Suppressor macrophage (primary cell): ENCODE data around the gene EEF1AKMT1.

Experiments used
- DNase-seq, 4 experiments: peaks; one replicate each; pipeline ENCODE4 v3.0.0-alpha.2; 2020 to 2022
- total RNA-seq, 17 experiments: gene quantifications; one replicate each; lab custom pipeline; 2026; ENCODE audit warnings: mixed read lengths in 6 of 17, inconsistent platforms in 3 of 17; lab: John Stamatoyannopoulos, UW

EEF1AKMT1 gene, protein sequence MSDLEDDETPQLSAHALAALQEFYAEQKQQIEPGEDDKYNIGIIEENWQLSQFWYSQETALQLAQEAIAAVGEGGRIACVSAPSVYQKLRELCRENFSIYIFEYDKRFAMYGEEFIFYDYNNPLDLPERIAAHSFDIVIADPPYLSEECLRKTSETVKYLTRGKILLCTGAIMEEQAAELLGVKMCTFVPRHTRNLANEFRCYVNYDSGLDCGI
- 0.62 to 5.6 (median 3.3) reads per million in 17 experiments for total RNA-seq

DNA sequence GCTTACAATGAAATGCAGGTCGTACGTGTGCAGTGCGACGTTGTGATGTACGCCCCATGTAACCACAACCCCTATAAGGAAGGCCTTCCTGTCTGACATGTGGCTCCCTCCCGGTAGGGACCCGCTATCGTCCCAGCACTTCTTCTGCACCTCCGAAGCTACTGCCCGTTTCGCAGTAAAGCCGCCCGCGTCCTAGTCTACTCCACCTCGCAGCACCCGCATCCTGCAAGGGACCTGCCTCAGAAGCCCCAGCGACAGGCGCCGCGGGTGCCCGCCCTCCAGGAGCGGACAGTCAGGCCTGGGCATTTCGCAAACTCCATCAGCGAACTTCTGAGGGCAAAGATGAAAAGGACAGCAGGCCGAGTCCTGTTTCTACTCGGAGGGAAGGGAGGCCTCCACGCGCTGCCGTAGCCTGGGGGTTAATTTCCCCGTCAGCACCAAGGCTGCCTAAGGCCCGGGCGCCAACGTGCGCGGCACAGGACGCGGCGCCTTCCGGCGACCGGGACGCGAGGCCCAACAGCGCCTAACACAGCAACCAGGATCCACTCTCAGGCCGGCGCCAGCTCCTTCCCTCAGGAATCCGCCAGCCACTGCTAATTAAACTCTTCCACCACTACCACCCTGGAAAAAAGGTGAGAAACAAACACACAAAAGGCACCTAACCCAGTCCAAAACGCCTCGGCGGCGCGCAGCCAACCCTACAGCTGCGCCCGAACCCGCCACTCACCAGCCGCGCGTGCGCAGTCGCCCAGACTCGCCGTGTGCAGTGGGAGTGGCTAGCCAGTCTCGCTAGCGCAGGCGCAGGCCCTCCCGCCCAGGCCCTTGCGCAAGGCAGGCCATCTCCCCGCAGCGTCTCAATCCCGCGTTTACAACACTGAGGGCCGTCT is at the start of gene EEF1AKMT1:
Gene EEF1AKMT1 (minus strand): TSS at position 768 of the 887 bp plus-strand sequence. CDS start 16,363 bp downstream, outside the sequence.
- peak; percentile 97 to 99 (median 98) for DNase-seq

DNA sequence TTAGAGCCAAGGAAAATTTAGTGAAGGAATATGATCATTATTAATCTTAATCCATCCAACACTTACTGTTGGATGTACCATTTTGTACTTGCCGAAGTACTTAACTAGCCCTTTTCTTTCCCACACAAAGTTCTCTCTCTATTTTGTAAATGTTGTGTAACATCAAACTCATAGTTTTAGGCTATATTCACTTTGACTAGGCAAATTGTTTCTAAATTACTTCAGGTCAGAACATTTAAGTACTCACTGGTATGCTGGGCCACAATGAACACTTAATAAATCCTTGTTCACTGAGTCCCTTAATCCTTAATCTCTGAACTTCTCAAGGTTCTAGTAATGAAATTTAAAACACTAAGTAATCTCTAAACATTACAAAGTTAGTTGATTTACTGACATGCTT is 49.3 kb upstream of the EEF1AKMT1 start:
- no peak for DNase-seq

DNA sequence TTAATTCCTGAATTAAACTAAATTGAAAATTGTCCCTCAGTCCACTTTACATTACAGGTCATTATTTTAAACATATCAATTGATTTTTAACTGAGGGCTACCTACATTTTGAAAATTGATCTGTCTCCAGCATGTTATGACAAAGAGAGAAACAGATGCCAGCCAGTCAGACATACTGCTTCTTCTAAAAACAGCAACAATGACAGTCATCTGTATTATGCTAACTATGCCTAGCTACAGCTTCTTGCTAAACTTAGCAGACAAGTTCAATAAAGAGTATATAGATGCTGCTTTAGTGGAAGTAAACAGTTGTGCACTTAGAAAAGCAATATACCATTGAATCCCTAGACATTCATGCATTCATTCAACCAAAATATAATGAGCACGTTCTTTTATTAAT is 48.6 kb upstream of the EEF1AKMT1 start:
- DNase-seq = no peak

DNA sequence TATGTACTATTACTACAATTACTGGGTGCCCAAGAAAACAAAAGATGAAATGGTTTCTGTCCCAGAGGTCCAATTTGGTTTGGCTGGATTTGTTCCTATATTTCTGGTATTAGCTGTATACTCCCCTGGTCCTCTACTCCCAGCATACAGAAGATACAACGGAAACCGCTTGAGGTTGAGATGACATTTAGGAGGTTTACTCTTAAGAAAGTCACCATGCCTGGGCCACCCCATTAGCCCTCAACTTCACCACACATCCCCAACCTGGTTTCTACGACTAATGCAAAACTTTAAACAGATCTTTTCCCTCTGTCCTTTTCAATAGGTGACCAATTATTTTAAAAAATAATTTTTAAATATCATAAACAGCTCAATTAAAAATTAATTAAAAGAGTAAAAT is 46.0 kb upstream of the EEF1AKMT1 start:
- DNase-seq = no peak

DNA sequence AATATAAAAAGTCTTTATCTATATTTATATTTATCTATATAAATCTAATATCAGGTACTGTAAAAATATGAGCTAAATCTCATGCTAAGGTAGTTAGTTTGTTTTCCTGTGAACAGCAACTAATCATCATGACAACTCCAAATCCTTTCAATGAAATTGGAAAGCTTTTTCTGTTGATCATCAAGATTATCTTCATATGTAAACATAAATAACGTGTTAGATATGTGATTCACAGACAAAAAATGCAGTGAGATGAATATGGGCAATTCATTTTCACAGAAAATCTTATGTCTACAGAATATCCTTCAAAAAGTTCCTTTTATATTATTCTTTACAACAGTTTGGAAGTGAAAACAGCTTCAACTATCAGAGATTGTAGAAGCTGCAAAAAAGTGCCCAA is 41.7 kb upstream of the EEF1AKMT1 start:
- no peak for DNase-seq

DNA sequence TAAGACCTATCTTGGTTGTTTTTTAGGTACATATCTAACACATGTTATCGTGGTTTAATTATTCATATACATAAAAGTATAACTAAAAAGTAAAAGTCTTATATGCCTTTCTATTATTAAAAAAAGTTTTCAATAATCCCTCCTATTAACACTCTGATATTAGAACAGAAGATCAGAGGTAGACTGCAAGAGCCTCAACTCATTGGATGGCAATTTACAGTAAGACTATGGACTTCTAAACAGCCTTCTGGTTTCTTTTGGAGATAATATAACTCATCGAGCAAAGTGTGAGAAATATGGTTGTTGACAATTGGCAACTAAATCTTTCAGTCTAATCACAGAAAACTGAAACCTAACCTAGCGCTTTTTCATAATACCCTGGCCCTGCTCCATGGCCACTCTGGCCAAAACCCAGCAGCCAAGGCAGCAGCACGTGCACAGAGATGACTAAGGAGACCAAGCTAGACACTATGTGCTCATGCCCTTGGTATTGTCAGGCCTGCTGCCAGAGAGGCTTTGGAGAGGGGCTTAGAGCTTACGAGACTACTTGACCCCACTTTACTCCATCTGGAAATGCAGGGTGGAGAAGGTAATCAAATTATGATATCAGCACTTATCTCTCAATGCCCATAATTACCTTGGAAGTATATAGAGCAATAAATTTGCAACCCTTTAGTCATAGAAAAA is 40.6 kb upstream of the EEF1AKMT1 start:
- no peak for DNase-seq

DNA sequence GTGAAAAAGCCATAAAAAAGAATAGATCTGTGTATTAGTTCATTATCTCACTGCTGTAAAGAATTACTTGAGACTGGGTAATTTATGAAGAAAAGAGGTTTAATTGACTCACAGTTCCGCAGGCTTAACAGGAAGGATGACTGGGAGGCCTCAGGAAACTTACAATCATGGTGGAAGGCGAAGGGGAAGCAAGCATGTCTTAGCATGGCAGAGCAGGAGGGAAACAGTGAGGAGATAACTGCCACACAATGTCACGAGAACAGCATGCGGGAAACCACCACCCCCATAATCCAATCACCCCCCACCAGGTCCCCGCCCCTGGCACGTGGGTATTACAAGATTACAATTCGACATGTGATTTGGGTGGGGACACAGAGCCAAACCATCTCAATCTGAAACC is 39.1 kb upstream of the EEF1AKMT1 start:
- DNase-seq = no peak

DNA sequence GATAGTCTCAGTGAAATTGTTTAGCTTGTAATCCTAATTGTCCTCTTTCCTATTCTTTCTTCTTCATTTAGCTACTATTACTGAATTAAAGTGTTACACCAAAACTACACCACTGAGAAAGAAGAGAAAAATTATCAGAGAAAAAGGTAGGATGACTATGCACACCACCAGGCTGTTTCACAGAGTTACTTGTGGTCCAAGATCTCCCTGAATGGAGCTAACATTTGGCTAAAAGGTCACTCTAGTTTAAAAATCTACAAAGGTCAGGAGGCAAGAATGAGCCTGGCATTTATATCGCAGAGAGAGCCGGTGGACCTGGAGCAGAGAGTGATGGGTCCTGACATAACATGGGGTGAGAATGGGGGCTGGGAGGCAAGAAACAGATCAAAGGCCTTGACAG is 37.0 kb upstream of the EEF1AKMT1 start:
- DNase-seq = no peak

DNA sequence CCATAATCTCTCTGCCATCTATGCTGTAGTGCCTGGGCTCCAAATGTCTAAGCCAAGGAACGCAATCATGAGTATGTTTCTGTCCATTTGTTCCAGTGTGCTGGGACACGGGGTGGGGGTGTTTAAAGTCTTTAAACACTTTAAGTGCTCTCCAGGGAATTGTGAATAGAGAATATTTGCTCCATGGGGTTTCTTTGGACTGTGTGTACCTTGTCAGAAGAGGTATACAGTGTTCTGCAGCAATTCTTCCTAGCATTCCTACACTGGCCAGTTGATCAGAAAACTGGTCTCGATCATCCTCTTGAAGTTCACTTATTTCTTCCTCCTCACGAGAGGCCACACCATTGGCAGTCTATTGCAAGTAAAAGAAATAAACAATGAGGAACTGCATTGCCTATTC is 35.1 kb upstream of the EEF1AKMT1 start:
- DNase-seq = no peak

DNA sequence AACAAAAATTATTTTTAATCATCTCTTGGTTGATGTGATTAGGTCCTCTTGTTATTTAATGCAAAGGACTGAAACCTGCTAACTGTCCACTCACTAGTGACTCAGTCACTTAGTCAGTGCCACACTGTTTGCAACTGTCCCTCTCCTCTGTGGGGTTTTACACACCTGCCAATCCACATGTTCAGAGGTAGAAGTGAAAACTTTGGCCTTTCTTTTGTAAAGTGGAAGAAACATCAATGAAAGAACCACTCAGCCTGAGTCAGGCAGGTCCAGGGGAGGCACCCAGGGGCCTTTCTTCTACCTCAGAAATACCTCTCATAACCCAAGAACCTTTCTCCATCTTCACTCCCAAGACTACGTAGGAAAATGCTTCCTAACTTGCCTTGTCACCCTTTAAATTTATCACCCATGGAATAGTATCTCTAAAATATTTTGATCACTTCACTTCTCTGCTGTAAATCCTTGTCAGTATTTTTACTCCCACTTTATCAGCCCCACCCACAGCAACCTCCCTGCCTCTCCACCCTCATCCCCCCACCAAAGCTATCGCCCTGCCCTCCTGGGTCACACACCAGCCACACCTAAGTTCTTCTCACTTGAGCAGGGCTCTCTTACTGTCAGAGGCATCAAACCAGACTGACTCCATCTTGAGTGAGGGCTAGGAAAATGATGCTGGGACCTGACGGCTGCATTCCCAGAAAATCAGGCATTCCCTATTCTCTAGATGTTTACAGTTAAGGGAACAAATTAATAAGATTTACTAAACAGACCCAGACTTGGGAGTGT is 29.6 kb upstream of the EEF1AKMT1 start:
- DNase-seq = no peak

DNA sequence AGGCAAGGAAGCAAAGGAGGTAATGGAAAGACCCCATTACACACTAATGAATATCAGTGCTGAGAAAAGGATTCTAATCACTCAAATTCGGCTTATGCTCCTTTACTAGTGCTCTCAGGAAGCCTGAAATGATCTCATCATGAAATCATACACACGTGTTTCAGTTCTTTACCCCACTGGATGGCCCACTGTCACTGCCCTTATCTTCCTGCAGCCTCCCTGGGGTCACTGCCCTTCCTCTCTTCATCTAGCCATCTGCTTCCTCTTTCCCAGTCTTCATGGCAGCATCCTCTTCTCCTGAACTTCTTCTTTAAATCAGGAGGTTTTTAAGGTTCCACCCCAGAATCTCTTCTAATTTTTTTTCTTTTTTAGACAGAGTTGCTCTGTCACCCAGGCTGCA is 27.9 kb upstream of the EEF1AKMT1 start:
- DNase-seq = peak; percentile 55 to 77 (median 69)

DNA sequence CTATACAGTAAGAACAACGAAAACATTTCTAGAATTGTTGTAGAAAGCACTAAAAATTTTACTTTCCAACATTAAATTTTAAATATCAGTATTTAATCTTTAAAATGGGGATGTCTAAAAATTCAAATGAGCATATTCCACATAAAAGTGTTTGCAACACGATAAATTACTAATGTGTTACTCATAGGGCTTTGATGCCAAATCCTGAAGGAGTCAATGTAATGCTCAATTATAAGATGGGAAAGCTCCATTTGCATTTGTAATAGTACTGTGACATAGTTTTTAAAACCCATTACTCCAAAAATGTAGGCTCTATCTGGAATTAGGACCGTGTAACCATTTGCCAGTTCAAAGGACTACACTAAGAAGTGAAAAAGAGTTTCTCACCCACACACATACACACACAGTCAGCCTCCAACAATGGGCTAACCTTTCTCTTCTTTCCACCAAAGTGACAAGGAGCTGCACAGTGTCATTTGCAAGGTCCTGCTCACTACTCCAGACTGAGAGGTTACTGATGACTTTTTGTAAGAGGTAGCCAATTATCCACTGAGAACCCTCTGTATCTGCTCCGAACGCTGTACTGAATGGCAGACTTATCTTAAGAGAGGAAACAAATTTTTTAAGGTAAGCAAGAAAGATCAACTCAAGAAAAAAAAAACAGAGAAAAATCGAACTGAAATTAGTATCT is 26.1 kb upstream of the EEF1AKMT1 start:
- no peak for DNase-seq

DNA sequence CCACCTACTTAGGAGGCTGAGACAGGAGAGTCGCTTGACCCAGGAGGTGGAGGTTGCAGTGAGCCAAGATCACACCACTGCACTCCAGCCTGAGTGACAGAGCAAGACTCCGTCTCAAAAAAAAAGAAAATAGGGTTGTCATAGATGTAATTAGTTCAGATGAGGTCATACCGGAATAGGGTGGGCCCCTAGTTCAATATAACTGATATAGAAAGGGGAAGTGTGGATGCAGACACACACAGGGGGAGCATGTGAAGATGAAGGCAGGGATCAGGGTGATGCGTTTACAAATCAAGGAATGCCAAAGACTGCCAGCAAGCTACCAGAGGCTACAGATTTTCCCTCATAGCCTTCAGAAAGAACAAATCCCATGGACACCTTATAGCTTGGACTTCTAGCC is 24.3 kb upstream of the EEF1AKMT1 start:
- peak in 3 of 4 experiments; percentile 13 to 52 (median 32) for DNase-seq

DNA sequence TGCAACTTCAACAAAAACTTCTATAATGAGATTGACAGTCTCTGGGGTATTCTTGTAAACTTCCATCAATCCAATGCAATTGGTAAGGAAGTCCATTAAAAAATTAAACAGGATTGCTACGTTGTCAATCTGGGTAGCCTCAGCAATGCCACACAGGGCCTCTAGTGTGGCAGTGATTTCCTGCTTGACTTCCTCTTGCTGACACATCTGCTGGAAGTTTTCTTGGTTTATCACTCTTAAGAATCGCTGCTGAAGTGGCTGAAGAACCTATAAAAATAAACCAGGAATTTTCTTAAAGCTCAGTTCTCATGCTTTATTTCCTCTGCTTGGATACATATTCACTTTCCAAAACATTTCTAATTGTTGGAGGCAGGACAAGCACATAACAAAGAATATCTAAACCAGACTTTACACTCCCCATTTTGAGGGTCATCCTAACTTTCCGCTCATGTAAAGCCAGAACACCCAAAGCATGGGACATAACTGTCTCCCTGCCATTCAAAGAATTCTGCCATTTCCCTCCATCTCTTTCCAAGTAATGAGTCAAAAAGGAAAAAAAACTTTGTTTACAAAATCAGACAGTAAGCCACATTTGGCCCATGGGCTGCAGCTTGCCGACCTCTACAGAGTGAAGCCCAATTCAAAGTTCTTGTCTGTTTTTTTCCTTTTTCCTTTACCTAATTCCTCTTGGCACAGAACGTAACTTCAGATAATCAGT is 23.2 kb upstream of the EEF1AKMT1 start:
- DNase-seq = peak in 3 of 4 experiments; percentile 38 to 46 (median 44)

DNA sequence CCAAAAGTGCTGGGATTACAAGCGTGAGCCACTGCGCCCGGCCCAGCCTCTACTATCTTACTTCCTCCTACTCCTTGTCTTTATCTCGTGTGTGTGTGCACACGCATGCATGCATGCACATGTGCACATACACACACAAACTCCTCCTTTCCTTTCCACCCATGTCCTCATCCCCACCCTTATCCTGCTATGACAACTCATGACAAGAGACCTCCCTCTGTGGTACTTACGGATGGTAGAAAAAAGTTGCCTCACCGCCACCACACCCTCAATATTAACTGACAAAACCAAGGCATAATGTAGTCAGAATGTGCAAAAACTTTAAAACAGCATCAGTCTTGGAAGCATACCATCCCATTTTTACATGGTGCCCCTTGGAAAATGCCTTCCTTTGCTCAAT is 15.9 kb upstream of the EEF1AKMT1 start:
- DNase-seq = no peak

DNA sequence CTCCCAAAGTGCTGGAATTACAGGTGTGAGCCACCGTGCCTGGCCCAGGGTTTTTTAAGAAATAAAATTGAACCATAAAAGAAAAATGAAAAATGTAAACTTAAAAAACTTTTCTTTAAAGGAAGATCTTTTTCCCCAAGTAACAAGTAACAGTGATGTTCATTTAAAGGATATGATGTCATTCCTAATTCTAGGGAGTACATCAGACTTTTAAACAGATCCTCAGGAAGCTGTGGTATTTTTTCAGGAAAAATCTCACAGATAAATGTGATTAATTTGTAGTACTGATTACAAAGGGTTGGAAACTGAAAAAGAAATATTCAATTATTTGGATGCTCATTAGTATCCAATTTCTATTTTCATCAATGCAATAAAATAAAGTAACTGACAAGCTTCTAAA is 14.6 kb upstream of the EEF1AKMT1 start:
- no peak for DNase-seq

DNA sequence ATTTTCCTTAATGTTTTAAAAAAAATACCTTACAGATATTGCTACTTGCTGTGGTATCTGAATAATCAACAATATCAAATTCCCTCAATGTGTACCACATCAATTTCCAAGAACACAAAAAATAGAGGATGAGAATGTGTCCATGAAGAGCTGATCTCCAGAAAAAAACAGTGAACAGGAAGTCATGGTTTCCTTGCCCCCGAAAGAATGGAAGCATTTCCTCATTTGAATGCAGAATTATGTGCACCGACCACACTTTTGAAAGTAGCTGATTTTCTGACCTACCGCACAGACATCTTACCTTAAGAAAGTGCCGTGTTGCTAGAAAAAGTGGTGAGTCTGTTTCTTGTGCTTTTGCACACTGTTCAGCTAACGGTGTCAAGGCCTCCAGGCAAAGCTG is 13.4 kb upstream of the EEF1AKMT1 start:
- peak; percentile 19 to 53 (median 32) for DNase-seq

DNA sequence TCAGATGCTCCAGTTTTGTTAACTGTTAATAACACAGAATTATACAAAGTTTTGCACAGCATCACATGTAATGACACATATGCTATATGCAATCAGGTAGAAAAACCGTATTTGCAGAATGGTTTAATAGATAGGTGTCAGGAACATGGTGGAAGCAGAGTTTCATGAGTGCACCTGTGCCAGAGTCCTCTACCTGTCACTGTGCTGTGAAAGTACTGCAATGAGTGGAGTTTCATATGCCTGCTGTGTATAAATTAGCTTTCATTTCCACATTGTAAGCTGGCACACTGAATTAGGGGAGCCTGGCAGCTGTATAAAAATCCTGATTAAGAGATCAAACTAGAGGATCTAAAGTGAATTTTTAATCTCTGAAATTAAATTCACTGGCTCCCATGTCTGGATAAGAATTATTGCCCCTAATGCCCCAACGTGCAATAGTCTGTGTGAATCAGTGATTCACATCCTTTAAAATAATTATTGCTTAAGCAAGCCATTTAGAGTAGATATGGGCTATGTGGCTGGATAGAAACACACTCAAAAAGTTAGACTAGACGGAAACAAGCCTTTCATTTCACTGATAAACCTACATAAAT is 8.5 kb upstream of the EEF1AKMT1 start:
- no peak for DNase-seq

DNA sequence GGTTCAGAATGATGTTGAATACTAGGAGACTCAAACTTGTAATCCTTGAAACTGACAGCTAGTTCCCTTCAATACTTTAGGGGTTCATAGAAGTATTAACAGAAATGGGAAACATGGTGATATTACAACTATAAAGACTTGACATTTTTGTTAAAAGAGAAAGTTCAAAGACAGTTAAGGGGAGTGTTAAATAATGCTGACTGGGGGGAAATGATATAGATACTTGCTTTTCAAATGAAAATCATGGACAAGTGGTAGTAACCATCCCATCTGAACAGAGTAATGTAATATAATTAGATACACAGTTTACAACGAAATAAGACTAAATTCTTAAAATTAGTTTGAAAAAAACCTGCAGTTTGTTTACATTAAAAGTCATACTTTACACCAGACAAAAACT is 6.6 kb upstream of the EEF1AKMT1 start:
- no peak for DNase-seq

DNA sequence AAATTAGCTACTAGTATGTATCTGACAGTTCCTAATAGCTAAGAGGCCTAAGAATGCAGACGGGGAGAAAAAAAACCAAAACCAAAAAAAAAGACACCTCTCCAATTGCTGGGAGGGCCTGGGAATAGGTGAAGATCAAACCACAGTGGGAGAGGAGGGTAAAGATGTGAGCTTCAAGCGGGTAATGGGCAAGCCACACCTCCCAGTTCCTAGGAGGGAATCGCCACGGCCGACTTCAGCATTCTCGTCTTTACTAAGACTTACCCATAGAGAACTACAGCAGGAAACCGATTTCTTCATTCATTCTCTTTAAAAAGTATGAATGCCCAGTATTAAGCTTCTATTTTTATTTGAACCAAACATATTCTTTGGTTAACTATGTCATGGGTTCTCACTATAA is 5.6 kb upstream of the EEF1AKMT1 start:
- DNase-seq = no peak

DNA sequence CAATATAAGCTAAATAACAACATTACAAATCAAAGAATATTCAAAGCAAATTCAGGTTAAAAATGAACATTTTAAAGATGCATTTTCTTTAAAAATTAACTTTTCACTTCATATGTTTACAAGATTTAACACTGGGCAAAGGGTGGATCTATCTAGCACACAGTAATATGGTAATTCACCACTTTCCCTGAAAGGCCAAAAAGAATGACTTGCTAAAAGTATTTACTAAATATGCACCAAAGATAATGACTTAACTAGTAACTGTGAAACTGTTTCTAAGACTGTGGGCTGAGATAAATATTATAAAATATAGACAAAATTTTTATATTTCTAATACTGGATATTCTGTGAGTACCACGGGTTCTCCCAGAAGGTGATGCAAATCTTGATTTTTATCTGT is 4.5 kb upstream of the EEF1AKMT1 start:
- no peak for DNase-seq
